ENCODE measurements around the gene PRICKLE1. TPM values are rescaled to one million over a fixed set of nuclear protein-coding genes. Genes with fewer than 3 reads are reported as not detected.

The PRICKLE1 gene
- total and polyA plus RNA-seq, 2 of the 13 experiments (the other 11 are each of a cell fraction or from before 2014, with no cell fraction given), result not detected

DNA sequence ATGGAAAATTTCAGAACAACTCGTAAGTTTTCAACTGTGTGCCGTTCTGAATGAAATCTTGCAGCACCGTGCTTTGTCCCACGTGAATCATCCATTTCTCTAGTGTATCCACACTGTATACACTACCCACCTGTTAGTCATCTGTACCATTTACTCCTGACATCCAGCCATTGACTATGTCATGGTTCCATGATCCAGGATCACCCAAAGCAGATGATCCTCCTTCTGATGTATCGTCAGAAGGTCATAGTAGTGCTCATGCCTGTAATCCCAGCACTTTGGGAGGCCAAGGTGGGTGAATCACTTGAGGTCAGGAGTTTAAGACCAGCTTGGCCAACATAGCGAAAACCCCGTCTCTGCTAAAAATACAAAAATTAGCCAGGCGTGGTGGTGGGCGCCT, 140.7 kb downstream of the PRICKLE1 start:
- FAIRE-seq, result no peak
- Histone ChIP-seq H3K79me2 (ENCODE audit: insufficient read depth, low read length) (no peaks in the 10 kb centered on the region), H3K4me1 (ENCODE audit: insufficient read depth, low read length) (peaks cover 2% of the 10 kb centered on the region; the same call in 1 of the 2 replicates), H2AFZ (ENCODE audit: low read length) (no peak overlapping the region), H3K9ac (ENCODE audit: insufficient read depth, low read depth, low read length) (no peak overlapping the region), H3K36me3 (replicated peaks in 1 of 2; ENCODE audit: control insufficient read depth in 1 of 2, insufficient read depth in 2 of 2, low read length in 2 of 2) (peaks cover 2 to 13% of the 10 kb centered on the region in 2 experiments; a peak in 2 of 5 replicates), H3K27ac (ENCODE audit: extremely low read length, insufficient read depth, low read length) (no peak overlapping the region), H3K9me3 (ENCODE audit: low read length) (no peaks in the 10 kb centered on the region), H4K20me1 (ENCODE audit: insufficient read depth, low read length) (no peaks in the 10 kb centered on the region), H3K4me3 (replicated peaks in 1 of 3; ENCODE audit: insufficient read depth in 1 of 3, low read depth in 2 of 3, low read length in 3 of 3) (no peak overlapping the region), H3K27me3 (ENCODE audit: control insufficient read depth in 1 of 2, insufficient read depth in 2 of 2, low read length in 2 of 2) (no peaks in the 10 kb centered on the region), H3K4me2 (ENCODE audit: low read depth, low read length) (no peak overlapping the region)
- no peak for ATAC-seq
- intact Hi-C loops (cut with micrococcal nuclease; ENCODE audit: unreplicated experiment), result no loop called here
- in situ Hi-C loops (cut with HindIII; ENCODE audit: extremely low pct_ligation_motif_present, low pct_unique_long_range_greater_than_20kb), result no loop called here
- 97% methylated on average over 7 of the region's 9 CpGs for WGBS (ENCODE audit: low lambda C conversion rate)
- ChIA-PET POLR2A (no interaction called here), CTCF (ENCODE audit: low intra/inter-chr PET ratio, low total read pairs) (no interaction called here)
- no TSS peak for BruUV-seq (replicated peaks)
- no peak for TF ChIP-seq ZBTB20 (CRISPR knock-in tag; IDR thresholded peaks at IDR 0.05; ENCODE audit: borderline replicate concordance, low read depth)
- TF ChIP-seq ZNF292 (CRISPR knock-in tag; IDR thresholded peaks at IDR 0.05; ENCODE audit: borderline replicate concordance, low read depth), result no peak
- TF ChIP-seq, protein P1, sequence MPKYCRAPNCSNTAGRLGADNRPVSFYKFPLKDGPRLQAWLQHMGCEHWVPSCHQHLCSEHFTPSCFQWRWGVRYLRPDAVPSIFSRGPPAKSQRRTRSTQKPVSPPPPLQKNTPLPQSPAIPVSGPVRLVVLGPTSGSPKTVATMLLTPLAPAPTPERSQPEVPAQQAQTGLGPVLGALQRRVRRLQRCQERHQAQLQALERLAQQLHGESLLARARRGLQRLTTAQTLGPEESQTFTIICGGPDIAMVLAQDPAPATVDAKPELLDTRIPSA (CRISPR knock-in tag; IDR thresholded peaks at IDR 0.05; ENCODE audit: borderline replicate concordance), result no peak
- TF ChIP-seq ZNF781 (CRISPR knock-in tag; IDR thresholded peaks at IDR 0.05; ENCODE audit: borderline replicate concordance, not compliant biosample characterization), result no peak
- no peak for TF ChIP-seq ZNF33B (CRISPR knock-in tag; IDR thresholded peaks at IDR 0.05)
- TF ChIP-seq SP4 (CRISPR knock-in tag; IDR thresholded peaks at IDR 0.05), result no peak
- TF ChIP-seq CEBPB (IDR thresholded peaks at IDR 0.05; ENCODE audit: borderline replicate concordance, low read depth, low read length), result no peak
- no peak for TF ChIP-seq ZKSCAN5 (CRISPR knock-in tag; IDR thresholded peaks at IDR 0.05)
- no peak for TF ChIP-seq ETV6 (CRISPR knock-in tag; conservative IDR thresholded peaks at IDR 0.05)
- no peak for TF ChIP-seq ZNF614 (CRISPR knock-in tag; IDR thresholded peaks at IDR 0.05; ENCODE audit: borderline replicate concordance)
- TF ChIP-seq REL (CRISPR knock-in tag; conservative IDR thresholded peaks at IDR 0.05), result no peak
- no peak for TF ChIP-seq MATR3 (CRISPR knock-in tag; IDR thresholded peaks at IDR 0.05)
- TF ChIP-seq, protein P2, sequence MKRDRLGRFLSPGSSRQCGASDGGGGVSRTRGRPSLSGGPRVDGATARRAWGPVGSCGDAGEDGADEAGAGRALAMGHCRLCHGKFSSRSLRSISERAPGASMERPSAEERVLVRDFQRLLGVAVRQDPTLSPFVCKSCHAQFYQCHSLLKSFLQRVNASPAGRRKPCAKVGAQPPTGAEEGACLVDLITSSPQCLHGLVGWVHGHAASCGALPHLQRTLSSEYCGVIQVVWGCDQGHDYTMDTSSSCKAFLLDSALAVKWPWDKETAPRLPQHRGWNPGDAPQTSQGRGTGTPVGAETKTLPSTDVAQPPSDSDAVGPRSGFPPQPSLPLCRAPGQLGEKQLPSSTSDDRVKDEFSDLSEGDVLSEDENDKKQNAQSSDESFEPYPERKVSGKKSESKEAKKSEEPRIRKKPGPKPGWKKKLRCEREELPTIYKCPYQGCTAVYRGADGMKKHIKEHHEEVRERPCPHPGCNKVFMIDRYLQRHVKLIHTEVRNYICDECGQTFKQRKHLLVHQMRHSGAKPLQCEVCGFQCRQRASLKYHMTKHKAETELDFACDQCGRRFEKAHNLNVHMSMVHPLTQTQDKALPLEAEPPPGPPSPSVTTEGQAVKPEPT (CRISPR knock-in tag; IDR thresholded peaks at IDR 0.05; ENCODE audit: low read depth), result no peak
- TF ChIP-seq RELA (CRISPR knock-in tag; IDR thresholded peaks at IDR 0.05), result no peak
- no peak for TF ChIP-seq SMYD3 (CRISPR knock-in tag; IDR thresholded peaks at IDR 0.05)
- no peak for DNase-seq (ENCODE audit: low spot score)
